Nephron progenitor cell (in vitro differentiated cells): ENCODE results near the gene TFDP2.

Experiments
- DNase-seq: peaks from one replicate; pipeline ENCODE4 v3.0.0; 2021
- H3K27ac Mint-ChIP-seq: 2 replicates; pipeline ENCODE4 v1.8.0; 2021; ENCODE audit warnings: mild to moderate bottlenecking, moderate library complexity, mixed read lengths
- H3K27me3 Mint-ChIP-seq: 2 replicates; pipeline ENCODE4 v1.8.0; 2021; ENCODE audit warnings: mild to moderate bottlenecking, low read depth, mixed read lengths; ENCODE audit not compliant: poor library complexity
- H3K36me3 Mint-ChIP-seq: 2 replicates; pipeline ENCODE4 v1.8.0; 2021; ENCODE audit warnings: low read depth, mixed read lengths
- H3K4me1 Mint-ChIP-seq: 2 replicates; pipeline ENCODE4 v1.8.0; 2021; ENCODE audit warnings: mixed read lengths
- H3K4me3 Mint-ChIP-seq: 2 replicates; pipeline ENCODE4 v1.8.0; 2021; ENCODE audit warnings: mild to moderate bottlenecking, moderate library complexity, mixed read lengths
- H3K9me3 Mint-ChIP-seq: 2 replicates; pipeline ENCODE4 v1.8.0; 2021; ENCODE audit warnings: mild to moderate bottlenecking, moderate library complexity, mixed read lengths
- CTCF ChIP-seq: fragments of 200-600 bp; sonication (generic); IDR thresholded peaks from 2 replicates; pipeline ENCODE4 v1.5.0; 2021; ENCODE audit warnings: antibody characterized with exemption

TFDP2 gene

GRCh38 chr3:142134799-142135325 is 14.5 kb downstream of the TFDP2 start:
- H3K27ac Mint-ChIP-seq = peak overlapping the region; percentile 61
- H3K9me3 Mint-ChIP-seq = peaks cover 38% of the 10 kb centered on the region
- TF ChIP-seq CTCF = no peak
- no peaks in the 10 kb centered on the region for H3K27me3 Mint-ChIP-seq
- no peaks in the 10 kb centered on the region for H3K4me1 Mint-ChIP-seq
- DNase-seq = no peak
- peaks cover 67% of the 10 kb centered on the region for H3K36me3 Mint-ChIP-seq
- H3K4me3 Mint-ChIP-seq = no peak overlapping the region

DNA sequence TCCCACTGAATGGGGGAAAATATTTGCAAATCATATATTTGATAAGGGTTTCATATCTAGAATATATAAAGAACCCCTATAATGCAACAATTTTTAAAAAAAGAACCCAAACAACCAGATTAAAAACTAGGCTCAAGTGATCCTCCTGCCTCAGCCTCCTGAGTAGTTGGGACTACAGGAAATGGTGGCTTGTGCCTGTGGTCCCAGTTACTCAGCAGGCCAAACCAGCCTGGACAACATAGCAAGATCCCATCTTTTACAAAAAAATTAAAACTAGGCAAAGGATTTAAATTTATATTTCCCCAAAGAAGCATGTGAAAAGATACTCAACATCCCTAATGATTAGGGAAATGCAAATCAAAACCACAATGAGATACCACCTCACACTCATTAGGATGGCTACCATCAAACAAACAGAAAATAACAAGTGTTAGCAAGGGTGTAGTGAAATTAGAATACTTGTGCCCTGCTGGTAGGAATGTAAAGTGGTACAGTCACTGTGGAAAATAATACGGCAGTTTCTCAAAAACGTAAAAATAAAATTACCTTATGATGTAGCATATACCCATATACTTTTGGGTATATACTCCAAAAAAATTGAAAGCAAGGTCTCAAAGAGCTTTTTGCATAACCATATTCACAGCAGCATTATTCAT is 19.7 kb downstream of the TFDP2 start:
- H3K27me3 Mint-ChIP-seq = no peaks in the 10 kb centered on the region
- H3K36me3 Mint-ChIP-seq = peaks cover 40% of the 10 kb centered on the region
- H3K4me3 Mint-ChIP-seq = no peak overlapping the region
- H3K4me1 Mint-ChIP-seq = peaks cover 17% of the 10 kb centered on the region
- H3K9me3 Mint-ChIP-seq = no peaks in the 10 kb centered on the region
- no peak overlapping the region for H3K27ac Mint-ChIP-seq
- DNase-seq = no peak
- peak; percentile 14 for TF ChIP-seq CTCF

GRCh38 chr3:142127941-142128658 is 21.2 kb downstream of the TFDP2 start:
- H3K9me3 Mint-ChIP-seq = no peaks in the 10 kb centered on the region
- no peak for TF ChIP-seq CTCF
- H3K36me3 Mint-ChIP-seq = peaks cover 29% of the 10 kb centered on the region
- H3K4me1 Mint-ChIP-seq = peaks cover 17% of the 10 kb centered on the region
- DNase-seq = no peak
- peak overlapping the region; percentile 96 for H3K27ac Mint-ChIP-seq
- peak overlapping the region; percentile 16 for H3K4me3 Mint-ChIP-seq
- no peaks in the 10 kb centered on the region for H3K27me3 Mint-ChIP-seq

DNA sequence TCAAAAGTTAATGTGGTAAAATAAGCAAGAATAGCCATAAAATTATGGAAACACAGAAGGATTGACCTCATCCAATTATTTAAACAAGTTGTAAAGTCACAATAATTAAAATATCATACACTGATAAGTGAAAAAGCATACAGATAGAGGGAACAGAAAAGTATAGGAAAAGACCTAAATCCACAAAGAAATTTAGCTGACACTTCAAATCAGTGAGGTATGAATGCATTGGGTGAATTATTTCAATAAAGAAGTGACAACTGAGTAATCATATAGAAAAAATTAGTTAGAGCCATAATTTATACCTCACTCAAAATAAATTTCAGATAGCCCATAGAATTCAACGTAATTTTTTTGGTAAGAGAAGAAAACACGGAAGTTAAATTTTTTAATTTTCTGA is 25.1 kb downstream of the TFDP2 start:
- Mint-ChIP-seq H3K27ac (no peak overlapping the region), H3K27me3 (no peaks in the 10 kb centered on the region), H3K4me3 (no peak overlapping the region)

DNA sequence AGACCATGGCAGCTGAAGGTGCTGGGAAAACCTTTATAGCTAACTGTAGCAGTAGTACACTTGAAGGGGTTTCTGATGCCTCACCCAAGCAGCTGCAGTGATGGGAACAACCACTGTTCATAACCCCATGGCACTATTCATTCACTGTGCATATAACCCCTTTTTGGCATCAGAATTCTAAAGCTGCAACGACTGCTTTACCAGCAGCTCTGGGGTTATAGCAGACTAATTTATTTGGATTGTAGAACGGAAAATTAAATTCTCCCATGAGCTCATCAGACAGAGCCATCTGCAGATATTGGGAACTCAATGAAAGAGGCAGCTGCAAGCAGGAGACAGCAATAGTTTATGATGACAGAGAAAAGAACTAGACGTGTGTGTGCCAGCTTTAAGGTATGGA is 28.6 kb downstream of the TFDP2 start:
- Mint-ChIP-seq H3K36me3 (no peaks in the 10 kb centered on the region), H3K9me3 (no peaks in the 10 kb centered on the region), H3K4me1 (peaks cover 9% of the 10 kb centered on the region), H3K4me3 (no peak overlapping the region), H3K27me3 (no peaks in the 10 kb centered on the region), H3K27ac (no peak overlapping the region)
- DNase-seq = no peak
- no peak for TF ChIP-seq CTCF

More for the DNA sequence above, 25.1 kb downstream of the TFDP2 start:
- Mint-ChIP-seq H3K9me3 (no peaks in the 10 kb centered on the region), H3K4me1 (peaks cover 15% of the 10 kb centered on the region), H3K36me3 (peaks cover 3% of the 10 kb centered on the region)
- no peak for DNase-seq
- TF ChIP-seq CTCF = no peak
